HG03342 (cell line): Measurements from ENCODE around the gene LCE2D.
"Not testable (repeated sequence)": the region's sequence is repeated elsewhere in the genome, so short reads cannot be mapped to it uniquely, and the experiment has no call there.

Experiments
- ATAC-seq: cut with Tn5 transposase; IDR thresholded peaks from one replicate; pipeline ENCODE4 v1.9.1; 2021; ENCODE audit warnings: mild to moderate bottlenecking, moderate library complexity; ENCODE audit not compliant: unreplicated experiment

Gene LCE2D

GRCh38 chr1:152663098-152663497 lies at the start of gene LCE2D:
Gene LCE2D, plus strand, starts transcription at chr1:152663380. Its CDS starts 726 bp downstream, at chr1:152664106.
- no peak for ATAC-seq

- no peak for ATAC-seq
These were observed 49.7 kb upstream of the LCE2D start, which contains the start of gene LCE3B for GRCh38 chr1:152613511-152613910. Gene LCE3B, plus strand, starts transcription at chr1:152613811. Its CDS starts 0 bp downstream, at chr1:152613811.

GRCh38 chr1:152621993-152622392 lies 41.2 kb upstream of the LCE2D start:
- no peak for ATAC-seq

DNA sequence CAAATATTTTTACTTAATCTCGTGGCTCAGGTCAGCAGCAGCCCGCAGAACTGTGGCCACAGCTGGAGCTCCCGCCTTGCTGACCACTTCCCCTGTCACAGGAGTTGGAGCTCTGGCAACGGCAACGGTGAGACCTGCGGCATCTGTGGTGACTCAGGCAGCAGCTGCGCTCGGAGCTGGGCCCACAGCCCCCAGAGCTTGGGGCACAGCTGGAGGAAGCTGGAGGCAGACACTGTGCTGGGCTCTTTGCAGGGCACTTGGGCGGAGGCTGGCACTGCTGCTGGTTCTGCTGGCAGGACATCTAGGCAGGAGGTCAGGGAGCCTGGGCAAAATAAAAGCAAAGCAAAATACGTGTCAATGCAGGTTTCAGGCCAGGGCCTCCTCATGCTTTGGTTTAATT lies 40.4 kb upstream of the LCE2D start, which contains the start of gene LCE3A:
TSS of gene LCE3A (minus strand) at position 301 of the 400 bp plus-strand sequence. CDS start at position 301, 0 bp downstream.
- ATAC-seq: no peak

DNA sequence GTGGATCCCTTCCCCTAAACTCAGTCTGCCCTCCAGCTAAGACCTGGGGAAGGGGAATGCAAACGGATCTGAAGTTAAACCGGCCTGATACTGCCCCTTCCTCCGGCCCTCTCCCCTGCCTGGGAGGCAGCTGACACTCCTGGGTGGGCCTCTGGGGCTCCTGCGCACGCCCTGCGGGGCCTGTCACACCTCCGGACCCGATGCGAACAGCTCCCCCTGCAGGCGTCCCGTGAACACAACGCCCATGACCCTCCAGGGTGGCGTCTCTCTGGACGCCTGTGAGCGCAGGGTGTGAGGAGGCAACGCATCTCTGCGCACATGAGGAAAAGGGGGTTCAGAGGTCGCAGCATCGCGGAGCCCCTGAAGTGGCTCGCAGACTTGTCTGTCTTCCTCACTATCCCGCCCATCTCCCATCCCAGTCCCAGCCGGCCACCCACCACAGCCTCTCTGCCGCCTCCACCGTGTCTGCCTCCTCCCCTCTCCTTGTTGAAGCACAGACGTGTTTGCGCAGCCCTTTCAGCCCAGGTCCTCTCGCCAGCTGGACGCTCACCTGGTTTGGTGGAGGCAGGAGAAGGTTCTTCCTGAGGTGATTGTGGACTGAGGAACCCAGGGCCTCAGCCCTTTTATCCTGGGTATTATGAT lies 39.9 kb upstream of the LCE2D start:
- no peak for ATAC-seq

DNA sequence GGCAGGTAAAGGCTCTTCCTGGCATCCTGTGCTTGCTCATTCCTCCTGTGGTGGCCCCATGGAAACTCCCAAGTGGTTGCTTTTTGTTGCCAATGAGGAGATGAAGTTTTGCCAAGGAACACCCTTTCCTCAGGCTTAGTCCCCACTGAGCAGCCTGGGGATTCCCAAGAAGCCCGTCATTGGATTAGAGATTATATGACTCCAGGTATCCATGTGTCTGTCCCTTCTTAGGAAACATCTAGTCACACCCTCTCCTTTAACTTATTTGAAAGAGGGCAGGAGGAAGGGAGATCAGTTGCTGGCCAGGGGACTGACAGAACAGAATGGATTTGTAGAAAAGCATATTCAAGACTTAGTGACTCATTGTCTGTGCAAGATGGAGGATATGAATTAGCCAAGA lies 36.4 kb upstream of the LCE2D start:
- ATAC-seq: no peak

DNA sequence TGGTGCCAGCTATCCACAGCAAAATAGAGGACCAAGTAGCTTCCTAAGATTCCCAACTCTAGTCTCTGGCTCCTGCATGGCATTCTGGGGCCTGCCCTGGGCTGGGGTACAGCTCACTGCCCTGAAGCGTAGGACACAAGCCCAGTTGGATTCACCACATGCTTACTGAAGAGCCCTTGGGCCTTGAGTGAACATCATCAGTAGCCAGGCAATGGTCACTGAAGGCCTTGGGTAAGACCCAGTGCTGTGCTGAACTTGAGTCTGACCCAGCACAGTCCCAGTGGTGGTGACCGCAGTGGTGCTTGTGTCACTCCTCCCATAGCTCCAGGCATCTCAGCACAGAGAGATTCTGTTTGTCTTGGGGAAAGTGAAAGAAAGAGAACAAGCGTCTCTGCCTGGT lies 32.6 kb upstream of the LCE2D start:
- no peak for ATAC-seq

DNA sequence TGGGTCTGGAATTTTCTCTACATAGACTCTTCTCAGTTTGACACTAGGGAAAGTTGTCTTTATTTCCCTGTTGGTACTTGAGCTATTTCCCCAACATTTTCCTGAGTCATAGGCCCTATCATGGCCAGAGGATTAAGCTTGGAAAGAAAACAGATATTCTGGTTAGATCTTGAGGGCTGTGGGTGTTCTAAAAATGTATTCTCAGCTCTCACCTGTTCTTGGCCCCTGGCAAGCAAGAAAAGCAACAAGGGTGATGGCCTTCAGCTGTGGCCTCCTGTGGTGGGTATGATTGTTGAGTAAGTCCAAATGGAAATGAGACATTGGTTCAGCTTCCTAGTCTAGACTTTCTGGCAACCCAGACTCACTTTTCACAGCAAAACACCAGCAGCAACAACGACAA lies 22.8 kb upstream of the LCE2D start:
- ATAC-seq: no peak

- ATAC-seq: no peak
These were observed 19.2 kb upstream of the LCE2D start for GRCh38 chr1:152643945-152644344.

DNA sequence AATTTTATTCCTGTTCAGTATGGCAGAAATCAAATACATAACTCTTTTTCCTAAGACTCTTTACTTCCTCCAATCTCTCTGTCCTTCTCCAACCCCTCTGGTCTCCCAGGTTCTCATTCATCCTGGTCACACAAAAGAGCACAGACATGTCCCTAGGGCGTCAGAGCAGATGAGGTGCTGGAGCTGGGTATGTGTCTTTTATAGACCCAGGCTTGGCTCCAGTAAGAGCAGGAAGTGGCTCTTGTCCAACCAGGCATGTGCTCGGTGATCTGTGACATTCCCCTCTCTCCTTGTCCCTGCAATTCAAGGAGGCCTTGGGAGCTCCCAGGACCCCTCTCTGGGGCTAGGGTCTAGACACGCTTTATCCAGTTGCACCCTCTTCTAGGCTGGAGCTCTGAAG lies 18.0 kb upstream of the LCE2D start:
- ATAC-seq: no peak

- no peak for ATAC-seq
These were observed 16.5 kb upstream of the LCE2D start for GRCh38 chr1:152646656-152647055.

DNA sequence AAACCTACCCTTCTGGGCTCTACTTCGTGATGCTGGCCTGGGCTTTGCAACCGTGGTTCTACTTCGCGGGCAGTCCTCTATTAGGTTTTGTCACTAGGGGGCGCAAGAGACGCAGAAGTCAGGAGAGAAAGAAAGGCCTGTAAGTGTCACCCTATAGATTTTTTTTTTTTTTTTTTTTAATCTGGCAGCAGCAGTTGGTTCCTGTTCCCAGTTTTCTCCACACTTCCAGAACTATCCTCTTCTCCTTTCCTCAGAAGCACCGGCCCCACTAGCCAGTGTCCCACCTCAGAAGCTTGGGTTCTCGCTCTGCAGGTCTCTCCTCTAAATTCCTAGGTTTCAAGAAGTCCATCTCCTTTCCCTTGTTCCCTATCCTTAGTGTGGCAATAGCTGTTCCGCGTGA lies 9.1 kb upstream of the LCE2D start:
- no peak for ATAC-seq

DNA sequence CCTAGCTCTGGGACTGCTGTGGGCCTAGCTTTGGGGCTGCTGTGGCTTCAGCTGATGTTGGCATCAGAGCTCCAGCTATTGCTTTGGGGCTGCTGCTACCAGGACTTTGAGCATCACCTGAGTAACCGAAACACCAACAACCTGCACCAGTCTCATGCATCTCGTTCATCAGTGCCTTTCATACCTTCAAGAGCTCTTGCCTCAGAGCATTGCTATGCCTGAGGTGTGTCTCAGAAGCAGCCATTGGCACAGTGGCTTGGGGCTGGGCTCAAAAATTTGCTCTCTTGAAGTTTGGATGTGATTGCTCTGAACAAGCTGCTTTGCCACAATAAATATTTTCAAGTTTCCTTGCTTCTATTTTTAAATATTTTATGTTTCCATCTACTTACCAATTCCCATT lies 6.7 kb upstream of the LCE2D start:
- ATAC-seq: no peak

- no peak for ATAC-seq
These were observed 5.5 kb upstream of the LCE2D start for GRCh38 chr1:152657677-152658076.

GRCh38 chr1:152658649-152659048 lies 4.5 kb upstream of the LCE2D start:
- no peak for ATAC-seq

- ATAC-seq: not testable (repeated sequence)
These were observed 3.0 kb downstream of the LCE2D start for GRCh38 chr1:152666171-152666570.

DNA sequence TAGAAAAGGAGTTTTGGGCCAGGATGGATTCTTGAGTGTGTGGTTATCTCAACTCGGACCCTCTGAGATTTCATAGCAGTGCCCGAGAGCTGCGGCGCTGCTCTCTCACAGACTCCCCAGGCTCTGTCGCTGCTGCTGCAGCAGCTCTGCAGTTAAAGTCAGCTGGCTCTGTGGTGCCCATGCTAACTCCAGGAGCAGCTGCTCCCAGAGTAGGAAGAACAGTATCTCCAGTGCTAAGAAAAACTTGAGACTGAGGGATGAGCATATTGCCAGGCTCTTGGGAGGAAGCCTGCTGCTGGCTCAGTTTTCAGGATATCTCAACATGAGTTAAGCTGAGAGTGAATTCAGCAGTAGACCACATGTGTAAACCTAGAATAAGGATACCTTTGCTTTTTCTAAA lies 4.5 kb downstream of the LCE2D start:
- no peak for ATAC-seq

GRCh38 chr1:152673016-152673415 lies 9.8 kb downstream of the LCE2D start:
- no peak for ATAC-seq

DNA sequence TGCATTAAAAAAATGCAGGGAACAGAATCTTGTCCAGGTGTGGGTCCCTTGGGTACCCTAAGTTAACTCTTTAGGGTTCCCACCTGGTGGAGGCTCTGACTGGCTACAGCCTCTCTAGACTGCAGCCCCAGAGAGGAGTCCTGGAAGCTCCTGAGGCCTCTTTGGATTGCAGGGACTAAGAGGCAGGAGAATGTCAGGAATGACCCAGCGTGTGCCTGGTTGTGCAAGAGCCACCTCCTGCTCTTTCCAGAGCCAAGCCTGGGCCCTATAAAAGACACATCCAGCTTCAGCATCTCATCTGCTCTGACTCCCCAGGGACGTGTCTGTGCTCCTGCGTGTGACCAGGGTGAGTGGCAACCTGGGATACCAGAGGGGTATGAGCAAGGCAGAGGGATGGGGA lies 11.8 kb downstream of the LCE2D start, which contains the start of gene LCE2C:
TSS of gene LCE2C (plus strand) at position 297 of the 400 bp plus-strand sequence. CDS start 737 bp downstream, outside the sequence.
- not testable (repeated sequence) for ATAC-seq

- no peak for ATAC-seq
These were observed 16.3 kb downstream of the LCE2D start for GRCh38 chr1:152679459-152679858.

- ATAC-seq: no peak
These were observed 18.4 kb downstream of the LCE2D start for GRCh38 chr1:152681616-152682015.

GRCh38 chr1:152683846-152684245 lies 20.7 kb downstream of the LCE2D start:
- no peak for ATAC-seq

DNA sequence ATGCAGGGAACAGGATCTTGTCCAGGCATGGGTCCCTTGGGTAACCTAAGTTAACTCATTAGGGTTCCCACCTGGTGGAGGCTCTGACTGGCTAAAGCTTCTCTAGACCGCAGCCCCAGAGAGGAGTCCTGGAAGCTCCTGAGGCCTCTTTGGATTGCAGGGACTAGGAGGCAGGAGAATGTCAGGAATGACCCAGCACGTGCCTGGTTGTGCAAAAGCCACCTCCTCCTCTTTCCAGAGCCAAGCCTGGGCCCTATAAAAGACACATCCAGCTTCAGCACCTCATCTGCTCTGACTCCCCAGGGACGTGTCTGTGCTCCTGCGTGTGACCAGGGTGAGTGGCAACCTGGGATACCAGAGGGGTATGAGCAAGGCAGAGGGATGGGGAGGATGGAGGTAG lies 22.6 kb downstream of the LCE2D start, which contains the start of gene LCE2B:
TSS of gene LCE2B (plus strand) at position 301 of the 400 bp plus-strand sequence. CDS start 721 bp downstream, outside the sequence.
- not testable (repeated sequence) for ATAC-seq
